ENCODE results near the gene PIGL. TPM values are rescaled to one million over a fixed set of nuclear protein-coding genes. Genes with fewer than 3 reads are reported as not detected.
"Not testable (repeated sequence)": the region's sequence is repeated elsewhere in the genome, so short reads cannot be mapped to it uniquely, and the experiment has no call there.

PIGL gene
- total RNA-seq, 1 donor from 2014 or later, result 7.5 TPM

DNA sequence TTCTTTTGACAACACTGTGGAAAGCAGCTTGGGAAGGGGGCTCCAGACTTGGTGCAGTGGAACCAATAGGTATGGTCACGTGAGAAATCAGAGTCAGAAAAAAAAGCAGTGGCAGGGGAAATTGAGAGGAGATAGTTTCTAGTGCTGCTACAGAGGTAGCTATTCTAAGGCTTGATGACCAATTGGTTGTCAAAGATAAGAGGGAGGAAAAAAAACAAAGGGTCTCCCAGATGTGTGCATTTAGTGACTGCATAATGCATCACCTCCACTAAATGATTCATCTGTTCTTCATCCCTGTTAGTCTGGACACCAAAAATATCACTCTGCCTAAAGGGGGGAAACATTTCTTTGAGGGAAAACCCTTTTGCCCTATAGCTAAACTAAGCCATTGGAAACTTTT lies 56.5 kb downstream of the PIGL start:
- DNase-seq (ENCODE audit: low read depth in 2 of 2), result peak in 1 of 2 donors; percentile 46

DNA sequence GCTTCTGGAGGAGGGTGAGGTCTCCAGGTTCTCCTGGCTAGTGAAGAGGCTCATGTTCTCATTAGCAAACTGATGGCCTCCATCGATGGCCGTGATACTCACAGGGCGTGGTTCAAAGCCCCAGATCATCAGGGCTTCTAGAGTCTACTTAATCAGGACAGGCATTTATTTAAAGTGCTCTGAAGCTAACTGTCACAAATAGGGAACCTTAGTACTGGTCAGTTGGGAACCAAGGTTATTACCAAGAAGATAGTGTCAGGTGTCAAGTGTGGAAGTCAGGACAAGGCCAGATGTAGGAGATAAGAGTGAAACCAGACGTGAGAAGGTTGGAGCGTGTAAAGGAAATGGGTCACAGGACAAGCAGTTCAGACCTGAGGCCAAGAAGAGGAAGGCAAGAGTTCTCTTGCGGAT lies 56.9 kb downstream of the PIGL start:
- DNase-seq (ENCODE audit: low read depth in 2 of 2), result peak in 1 of 2 donors; percentile 51

DNA sequence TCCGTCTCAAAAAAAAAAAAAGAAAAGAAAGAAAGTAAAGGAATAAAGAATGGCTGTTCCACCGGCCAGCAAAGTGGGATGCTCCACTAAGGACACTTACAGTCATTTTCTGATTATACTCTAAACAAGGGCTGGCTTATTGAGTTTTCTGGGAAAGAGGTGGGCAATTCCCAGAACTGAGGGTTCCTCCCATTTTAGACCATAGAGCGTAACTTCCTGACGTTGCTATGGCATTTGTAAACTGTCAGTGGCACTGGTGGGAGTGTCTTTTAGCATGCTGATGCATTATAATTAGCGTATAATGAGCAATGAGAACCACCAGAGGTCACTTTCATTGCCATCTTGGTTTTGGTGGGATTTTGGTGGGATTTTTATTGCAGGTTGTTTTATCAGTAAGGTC lies 58.0 kb downstream of the PIGL start:
- no peak for DNase-seq (ENCODE audit: low read depth in 2 of 2)

DNA sequence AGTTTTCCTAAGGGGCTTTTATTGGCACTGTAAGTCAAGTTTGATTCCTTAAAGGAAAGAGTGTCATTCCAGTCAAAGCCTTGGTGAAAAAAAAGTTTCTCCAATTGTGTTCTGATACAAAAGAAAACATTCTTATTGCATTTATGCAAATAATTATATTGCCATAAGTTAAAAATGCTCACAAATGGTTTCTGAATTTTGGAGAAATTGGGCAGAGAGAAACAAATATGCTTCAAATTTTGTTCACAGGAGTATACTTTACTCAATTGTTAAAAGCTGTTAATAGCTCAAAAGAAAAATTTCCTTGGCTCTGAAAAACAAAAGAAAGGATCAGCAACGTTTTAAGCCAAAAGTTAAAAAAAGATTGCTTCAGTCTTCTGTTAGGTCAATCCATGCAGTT lies 60.2 kb downstream of the PIGL start:
- no peak for DNase-seq (ENCODE audit: low read depth in 2 of 2)

DNA sequence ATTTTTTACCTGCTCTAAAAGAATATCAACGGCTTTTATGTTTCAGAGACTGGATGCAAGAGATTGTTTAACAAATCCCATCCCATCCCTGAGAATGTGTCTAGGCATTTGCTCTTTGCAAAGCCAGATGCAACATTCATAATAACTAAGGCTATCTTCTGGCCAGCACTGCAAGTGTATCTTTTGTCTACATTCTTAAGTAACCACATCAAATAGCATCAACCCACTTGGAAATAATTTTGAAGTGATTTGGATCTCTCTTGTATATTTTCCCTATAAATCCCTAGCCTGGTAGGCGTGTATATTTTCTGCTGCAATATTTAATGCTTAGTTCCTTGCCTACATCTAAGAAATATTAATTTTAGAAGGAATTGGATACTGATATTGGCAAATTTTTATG lies 64.3 kb downstream of the PIGL start:
- no peak for DNase-seq (ENCODE audit: low read depth in 2 of 2)

DNA sequence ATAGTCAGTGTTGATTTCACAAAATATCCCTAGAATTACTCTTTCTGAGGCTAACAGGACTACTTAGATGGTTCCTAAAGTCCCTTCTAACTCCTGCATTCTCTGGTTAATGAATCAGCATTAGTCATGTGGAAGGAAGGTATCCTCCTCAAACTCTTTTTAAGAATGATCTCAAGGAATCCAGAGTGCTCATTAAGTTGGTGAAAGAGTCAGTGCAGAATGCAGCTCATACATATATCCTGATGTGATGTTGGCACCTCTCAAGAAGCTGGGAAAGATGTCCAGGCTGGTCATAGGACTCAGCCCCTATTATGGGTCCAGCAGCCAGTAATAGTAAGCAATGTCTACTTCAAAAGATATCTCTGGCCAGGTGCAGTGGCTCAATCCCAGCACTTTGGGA lies 65.5 kb downstream of the PIGL start:
- DNase-seq (ENCODE audit: low read depth in 2 of 2), result peak in 1 of 2 donors; percentile 77

DNA sequence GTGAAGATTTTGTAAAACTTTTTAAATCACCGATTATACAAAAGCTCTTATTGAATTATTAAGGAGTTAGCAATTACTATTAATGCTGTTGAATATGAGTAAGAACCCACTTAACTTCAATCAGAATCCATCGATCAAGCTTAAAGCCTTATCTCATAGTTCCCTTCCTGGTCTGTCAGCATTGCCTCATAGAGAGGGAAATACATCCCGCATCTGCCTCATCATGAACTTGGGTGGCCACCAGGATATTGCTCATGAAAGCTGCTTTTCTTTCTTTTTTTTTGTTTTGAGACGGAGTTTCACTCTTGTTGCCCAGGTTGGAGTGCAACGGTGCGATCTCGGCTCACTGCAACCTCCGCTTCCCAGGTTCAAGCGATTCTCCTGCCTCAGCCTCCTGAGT lies 66.7 kb downstream of the PIGL start:
- DNase-seq (ENCODE audit: low read depth in 2 of 2), result peak; percentile 40 to 84

DNA sequence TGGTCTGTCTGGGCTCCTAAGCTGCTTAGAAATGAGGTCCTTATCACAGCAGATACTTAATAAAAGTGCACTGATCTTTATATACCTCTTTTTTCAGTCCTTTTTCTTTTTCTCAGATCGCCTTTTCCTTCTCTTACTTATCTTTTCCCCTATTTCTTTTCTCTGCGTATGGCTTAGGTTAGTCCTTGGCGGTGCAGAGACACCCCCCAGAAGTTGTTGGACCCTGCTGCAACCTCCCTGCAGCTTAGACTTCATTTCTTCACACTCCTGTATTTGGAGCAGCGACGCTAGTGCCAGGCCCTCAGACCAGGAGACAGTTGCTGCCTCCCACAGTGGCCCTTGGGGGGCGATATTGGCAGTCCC lies 68.6 kb downstream of the PIGL start:
- no peak for DNase-seq (ENCODE audit: low read depth in 2 of 2)

DNA sequence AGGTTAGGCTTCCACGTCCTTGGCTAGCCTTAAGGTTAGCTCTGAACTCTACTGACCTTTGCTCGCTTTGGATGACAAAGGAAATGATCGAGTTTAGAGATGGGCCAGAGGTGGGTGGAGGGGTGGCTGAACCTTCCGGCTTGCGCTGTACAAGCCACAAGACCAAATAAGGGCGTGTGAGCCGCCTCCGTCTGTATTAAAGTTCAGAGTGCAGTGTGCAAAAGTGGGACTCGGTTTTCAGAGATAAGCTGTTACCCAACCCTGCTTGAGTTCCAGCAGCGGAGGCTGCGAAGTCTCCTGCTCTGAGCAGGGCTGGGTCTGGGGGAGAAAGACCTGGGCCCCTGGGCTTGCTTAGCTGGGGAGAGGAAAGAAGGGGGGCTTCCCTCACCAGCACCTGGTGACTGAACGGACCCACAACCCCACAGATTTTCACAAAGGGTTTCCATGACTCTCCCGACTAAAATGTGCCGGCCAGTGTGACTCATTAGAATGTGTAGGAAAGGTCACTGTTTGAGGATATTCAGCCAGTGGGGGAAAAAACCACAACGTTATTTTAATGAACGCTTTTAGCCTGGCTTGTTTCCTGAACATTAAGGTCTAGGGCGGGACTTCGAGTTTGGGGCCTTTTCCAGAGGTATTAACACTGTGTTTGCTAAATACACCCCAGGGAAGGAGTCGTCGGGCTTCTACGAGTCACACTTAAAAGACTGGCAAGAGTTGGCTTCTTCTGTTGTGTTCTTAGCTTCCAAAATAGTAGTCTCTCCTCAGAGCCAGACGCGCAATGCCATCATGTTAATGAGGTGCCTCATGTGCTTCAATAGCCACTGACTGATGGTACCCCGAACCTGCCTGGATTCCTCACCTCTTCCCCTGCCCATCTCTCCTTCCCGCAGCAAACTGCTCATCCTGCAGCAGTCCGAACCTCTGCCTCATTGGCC lies 69.3 kb downstream of the PIGL start:
- peak; percentile 96 for DNase-seq (ENCODE audit: low read depth in 2 of 2)

DNA sequence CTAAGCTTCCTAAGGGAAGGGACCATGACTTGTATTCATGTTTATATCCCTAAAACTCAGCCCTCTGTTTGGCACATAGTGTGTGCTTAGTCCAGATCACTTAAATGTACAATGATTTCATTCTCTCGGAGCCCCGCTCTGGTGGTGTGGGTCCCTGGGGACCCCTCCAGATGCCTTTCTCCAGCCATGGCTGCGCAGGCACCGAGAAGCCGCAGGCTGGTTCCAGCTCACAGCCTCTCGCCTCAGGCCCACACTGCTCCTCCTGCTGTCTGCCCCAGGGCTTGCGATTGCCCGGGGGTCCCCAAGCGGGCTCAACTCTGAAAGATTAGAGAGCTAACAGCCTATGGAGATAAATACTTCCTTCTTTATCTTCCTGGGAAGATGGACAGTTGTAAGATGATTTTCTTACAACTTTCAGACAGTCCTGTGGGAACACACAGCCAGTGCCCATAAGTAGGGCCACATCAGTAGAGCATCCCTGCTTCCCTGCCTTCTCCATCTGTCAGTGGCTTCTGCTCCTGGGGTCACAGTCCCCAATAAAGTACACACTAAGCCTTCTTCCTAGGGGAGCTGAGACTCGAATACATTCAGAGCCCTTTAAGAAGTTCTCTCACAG lies 70.0 kb downstream of the PIGL start:
- DNase-seq (ENCODE audit: low read depth in 2 of 2), result peak; percentile 21 to 37

DNA sequence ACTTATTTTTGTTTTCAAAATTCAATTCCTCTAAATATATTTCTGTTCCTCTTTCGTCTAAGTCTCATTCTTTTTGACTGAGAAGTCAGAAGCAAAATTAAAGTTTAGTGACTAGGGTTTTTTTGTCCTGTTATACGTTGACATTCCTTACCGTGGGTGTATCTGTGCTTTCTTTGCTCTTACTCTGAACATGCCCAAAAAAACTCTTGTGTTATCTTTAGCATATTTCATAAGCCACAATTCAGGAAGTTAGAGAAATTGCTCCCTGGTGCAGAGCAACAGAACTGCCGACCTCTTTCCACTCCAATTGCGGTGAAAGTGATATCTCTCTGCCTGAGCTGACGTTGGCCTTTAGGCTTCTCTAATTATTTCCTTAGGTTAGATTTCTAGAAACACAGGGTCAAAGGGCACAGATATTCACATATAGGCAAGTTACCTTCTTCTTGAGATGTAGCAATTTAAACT lies 70.6 kb downstream of the PIGL start:
- peak; percentile 59 to 77 for DNase-seq (ENCODE audit: low read depth in 2 of 2)

DNA sequence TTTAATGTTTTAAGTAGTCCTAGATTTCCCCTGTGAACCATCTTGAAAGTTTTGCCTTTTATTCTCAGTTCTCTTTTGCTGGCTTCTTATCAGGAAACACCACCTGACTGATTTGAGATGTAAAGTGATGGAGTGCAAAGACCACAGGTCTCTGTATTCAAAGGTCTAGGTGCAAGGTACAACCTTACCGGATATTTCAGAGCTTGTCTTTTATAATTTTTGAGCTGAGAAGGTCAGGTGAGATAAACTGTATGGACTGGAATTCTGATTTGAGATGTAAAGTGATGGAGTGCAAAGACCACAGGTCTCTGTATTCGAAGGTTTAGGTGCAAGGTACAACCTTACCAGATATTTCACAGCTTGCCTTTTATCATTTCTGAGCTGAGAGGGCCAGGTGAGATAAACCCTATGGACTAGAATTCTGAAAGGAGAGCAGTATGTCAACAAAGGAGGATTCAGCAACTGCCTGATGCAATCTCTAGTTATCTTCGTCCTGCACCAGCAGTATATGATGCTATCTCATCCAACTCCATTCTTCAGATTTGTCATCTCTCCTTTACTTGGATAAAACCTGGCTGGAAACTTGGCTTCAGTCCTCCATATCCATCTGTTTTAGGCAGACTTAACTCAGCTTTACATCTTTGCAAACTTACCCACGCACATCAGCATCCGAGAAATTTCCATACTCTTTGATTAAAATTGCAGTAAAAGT lies 72.0 kb downstream of the PIGL start:
- DNase-seq (ENCODE audit: low read depth in 2 of 2), result no peak

DNA sequence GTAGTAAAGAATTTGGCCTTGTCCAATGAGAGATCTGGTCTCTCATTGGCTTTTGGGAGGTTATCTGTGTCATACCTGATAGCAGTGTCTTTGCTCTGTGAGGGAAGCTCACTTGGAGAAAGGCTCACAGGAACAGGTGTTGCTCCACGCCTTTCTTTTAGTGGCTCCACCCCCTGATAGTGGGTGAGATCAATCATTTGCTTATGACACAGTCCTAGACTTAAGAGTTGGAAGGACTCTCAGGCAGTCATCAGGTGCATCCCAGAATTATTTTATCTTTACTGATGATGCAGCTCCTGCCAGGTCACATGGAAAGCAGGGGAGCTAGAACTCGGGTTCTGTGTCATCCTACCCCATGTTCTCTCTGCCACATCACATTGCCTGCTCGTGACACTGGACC lies 76.9 kb downstream of the PIGL start:
- no peak for DNase-seq (ENCODE audit: low read depth in 2 of 2)

DNA sequence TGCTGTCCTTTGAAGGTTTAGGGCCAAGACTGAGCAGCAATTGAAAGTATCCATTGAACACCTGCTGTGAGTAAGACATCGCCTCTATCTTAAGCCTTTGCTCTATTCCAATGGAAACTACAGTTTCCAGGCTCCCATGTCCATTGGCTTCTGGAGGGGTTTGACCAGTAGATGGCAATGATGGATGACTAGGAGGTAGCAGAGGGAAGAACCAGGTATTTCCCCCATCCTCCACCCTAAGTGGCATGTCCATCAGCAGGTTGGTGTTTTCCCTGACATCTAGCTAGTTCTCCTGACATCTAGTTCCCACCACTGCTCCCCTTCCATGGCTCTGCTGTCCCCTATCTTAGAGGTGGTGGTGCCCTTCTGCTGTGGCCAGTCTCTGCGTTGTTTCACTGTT lies 77.5 kb downstream of the PIGL start:
- no peak for DNase-seq (ENCODE audit: low read depth in 2 of 2)

DNA sequence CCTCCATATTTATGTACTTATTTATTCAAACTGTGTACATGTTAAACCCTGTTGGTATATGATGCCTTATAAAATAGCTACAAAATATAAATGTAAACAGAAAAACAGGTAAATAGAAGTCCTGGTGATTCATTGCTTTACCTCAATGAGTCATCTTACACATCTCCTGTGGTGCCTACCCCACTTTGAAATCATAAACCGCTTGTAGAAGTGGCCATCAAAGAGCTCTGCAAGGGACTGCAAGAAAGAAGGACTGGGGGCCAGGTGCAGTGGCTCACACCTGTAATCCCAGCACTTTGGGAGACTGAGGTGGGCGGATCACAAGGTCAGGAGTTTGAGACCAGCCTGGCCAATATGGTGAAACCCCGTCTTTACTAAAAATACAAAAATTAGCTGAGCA lies 79.1 kb downstream of the PIGL start:
- not testable (repeated sequence) for DNase-seq (ENCODE audit: low read depth in 2 of 2)

DNA sequence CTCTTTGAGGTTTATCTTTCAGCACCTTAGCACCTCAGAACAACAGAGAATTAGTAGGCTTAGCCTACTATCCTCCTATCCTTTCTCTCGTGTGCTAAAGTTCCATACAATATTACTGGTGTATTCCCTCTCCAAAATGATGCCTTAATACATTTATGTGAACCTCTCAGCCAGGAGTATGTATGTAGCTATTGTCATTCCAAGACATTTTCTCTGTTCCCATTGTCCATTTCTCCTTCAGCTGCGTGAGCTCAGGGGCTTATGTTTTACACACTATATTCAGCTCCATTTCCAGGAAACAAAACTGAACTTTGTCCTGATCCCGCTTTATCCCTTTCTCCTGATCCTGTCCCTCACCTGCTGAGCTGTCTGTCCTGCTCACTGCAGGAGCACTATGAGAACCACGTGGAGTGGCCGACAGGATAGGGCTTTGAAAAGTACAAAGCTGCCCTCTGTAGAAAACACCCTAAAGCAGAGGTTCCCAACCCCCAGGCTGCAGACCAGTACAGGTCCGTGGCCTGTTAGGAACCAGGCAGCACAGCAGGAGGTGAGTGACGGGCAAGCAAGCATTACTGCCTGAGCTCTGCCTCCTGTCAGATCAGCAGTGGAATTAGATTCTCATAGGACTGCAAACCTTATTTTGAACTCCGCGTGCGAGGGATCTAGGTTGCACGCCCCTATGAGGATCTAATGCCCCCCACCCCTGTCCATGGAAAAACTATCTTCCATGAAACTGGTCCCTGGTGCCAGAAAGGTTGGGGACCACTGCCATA lies 80.5 kb downstream of the PIGL start:
- DNase-seq (ENCODE audit: low read depth in 2 of 2), result no peak

DNA sequence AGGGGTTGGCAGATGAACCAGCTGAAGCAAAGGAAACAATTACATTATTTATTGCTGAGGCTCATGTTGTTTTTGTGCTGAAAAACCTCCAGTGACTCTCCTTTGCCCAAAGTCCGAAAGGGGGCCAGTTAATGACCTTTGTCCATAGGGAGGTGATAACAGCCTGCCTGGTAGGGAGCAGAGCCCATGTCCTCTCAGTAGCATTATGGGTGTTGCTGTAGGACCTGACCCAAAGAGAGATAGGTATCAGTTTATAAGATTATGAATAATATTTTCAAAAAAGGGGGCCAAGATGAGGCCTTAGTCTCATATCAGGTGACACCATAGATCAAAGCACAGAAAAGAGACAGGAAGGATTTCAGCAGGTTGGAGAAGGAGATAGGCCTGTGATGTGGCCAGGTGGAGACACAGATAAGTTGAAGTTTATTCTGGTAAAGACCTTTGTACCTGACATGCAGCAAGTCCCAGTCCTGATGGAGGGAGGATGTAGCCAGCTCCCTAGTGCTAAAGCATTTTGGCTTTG lies 81.2 kb downstream of the PIGL start:
- no peak for DNase-seq (ENCODE audit: low read depth in 2 of 2)

DNA sequence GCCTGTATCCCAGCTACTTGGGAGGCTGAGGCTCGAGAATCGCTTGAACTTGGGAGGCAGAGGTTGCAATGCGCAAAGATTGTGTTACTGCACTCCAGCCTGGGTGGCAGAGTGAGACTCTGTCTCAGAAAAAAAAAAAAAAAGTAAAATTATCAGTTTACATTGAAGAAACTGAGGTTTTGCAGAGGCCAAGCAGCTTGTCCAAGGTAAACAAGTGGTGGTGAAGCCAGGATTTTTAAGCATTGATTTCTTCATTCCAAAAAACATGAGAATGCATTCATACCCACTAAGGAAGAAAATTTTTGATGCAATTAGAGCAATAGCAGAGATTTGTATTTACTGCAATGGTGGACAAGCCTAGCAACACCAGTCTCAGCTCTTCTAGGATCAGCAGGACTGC lies 83.5 kb downstream of the PIGL start:
- DNase-seq (ENCODE audit: low read depth in 2 of 2), result no peak

DNA sequence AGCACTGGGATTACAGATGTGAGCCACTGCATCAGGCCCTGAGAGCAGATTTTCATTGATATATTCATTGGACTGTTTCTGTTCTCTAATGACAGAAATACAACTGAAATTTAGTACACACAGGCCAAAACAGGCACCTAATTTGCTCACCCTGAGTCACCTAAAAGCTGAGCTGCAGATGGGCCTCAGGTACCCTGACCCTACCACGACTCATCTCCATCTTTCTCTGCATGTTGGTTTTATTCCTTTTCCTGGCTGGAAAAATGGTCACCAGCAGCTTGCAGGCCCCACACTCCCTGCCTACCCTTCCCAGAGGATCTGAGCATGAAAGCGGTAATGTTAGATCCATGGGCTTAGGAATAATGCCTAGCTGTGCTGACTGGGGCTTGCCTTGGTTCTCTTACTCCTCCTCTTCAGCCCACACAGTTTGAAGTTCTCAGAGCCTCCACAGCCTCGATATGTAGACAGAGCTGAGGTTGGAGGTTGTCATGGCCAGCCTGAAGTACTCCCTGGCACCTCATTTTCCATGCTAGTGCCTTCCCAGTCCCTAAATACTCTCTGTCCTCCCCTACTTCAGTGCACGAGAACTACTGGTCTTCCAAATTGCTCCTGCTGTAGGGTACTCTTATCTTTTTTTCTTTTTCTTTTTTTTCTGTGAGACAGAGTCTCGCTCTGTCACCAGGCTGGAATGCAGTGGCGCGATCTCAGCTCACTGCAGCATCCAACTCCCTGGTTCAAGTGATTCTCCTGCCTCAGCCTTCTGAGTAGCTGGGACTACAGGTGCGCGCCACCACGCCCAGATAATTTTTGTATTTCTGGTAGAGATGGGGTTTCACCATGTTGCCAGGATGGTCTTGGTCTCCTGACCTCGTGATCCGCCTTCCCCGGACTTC lies 85.2 kb downstream of the PIGL start:
- no peak for DNase-seq (ENCODE audit: low read depth in 2 of 2)

DNA sequence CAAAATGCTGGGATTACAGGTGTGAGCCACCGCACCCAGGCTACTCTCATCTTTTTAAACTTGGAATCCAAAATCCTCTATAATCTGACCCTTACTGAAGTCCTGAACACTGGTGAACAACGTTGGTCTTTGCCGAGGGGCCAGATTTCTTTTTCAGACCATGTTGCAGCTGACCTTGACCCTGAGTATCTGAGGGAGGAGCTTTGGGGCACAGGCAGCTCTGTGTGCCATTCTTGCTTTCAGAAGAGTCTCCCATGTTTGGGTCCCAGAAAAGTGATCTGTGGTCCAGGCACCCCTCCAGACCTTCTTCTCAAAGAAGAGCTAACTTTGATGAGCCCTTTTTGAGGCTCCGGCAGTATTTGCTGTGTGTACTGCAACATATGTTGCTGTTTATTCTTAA lies 85.8 kb downstream of the PIGL start:
- DNase-seq (ENCODE audit: low read depth in 2 of 2), result no peak
